Smooth muscle cell of the brain vasculature (primary cell): ENCODE data around the gene GPR151.

Experiments used
- DNase-seq: peaks from one replicate; pipeline ENCODE4 v3.0.0-alpha.2; 2012; ENCODE audit warnings: low read depth, low spot score

Gene GPR151

GRCh38 chr5:146520731-146521130 is 4.7 kb upstream of the GPR151 start:
- no peak for DNase-seq

- no peak for DNase-seq
These were observed 3.6 kb upstream of the GPR151 start for GRCh38 chr5:146519554-146519953.

DNA sequence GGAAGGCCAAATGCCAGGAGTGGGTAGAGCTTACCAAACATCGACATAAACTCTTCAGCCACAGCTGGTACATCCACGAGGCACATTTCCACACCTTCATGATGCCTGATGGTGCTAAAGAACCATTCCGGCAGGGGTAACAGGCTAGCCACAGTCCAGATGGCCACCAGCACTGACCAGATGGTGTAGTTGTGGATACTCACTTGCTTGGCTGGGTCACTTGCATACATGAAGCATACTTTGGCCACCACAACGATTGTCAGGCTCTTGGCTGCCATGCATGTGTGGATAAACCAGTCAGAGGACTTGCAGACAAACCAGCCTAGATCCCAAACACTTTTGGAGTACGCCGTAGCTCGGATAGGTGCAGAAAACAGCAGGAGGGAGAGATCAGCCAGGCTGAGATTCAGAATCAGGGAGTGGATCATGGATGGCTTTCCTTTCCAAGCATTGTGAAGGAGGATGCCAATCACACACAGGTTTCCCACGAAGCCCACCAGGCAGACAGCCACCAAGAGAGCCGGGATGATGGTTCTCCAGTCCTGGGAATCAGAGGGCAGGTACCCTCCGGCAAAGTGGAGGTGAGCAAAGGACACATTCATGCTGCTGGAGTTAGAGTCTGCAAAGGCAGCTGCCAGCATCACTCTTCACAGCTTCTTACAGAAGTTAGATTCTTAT is 378 bp downstream of the GPR151 start:
- no peak for DNase-seq

DNA sequence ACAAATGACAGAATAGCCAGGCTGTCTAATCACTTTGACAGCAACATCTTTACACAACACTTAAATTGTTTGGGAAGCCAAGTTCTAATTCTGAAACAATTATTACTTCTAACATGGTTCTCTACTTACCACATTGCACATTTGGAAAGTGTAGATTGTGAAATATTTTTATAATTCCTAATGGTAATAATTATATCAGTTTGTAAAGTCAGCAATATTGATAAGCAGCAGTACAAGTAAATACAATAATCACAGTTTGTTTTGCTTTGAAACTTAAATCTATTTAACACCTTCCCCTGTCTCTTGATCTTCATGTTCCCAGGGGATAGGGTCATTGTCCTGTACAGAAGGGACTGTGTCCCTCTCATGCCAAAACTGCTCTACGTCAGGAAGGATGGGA is 1.4 kb downstream of the GPR151 start:
- no peak for DNase-seq

GRCh38 chr5:146513462-146513861 is 2.5 kb downstream of the GPR151 start:
- no peak for DNase-seq

DNA sequence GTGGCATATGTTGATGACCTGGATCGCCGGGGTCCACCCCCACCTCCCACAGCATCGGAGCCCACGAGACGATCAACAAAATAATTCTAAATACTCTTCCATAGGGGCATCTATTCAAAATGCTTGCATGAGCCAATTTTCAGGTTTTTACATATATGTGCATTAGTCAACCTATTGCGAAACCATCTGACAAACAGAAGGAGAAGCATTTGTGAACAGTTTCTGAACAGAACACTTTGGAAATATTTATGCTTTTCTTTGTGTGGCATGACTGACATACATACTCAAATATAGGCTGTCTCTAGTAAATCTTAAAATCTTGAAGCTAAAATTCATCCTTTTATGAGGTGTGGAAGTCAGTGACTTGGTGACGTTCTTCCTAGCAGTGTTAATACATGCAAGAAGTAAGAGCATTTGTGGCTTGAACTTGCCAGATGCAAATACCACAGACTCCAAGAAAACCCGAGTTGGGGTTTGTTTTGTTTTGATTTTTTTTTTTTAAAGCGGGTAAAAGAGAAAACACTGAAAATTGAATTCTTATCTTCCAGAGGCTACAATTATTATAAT is 5.3 kb downstream of the GPR151 start:
- no peak for DNase-seq

DNA sequence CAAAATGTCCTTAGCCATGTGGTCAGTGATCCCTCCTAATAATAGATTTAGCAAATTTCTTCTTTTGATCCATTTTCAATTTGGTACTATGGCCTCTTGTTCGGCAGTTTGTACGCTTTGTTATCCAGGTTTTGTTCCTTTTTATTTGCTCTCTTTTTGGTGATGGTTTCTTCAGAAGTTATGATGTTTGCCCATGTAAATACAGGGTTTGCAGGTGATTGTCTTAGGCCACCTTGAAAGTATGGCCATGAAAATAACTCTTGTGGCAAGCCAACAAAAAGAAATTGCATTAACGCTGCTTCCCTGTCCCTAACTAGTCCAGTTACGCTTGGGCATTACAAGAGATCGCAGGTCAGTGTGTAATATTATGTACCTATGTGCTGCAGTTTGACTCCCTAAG is 8.6 kb downstream of the GPR151 start:
- no peak for DNase-seq

GRCh38 chr5:146499680-146500079 is 16.3 kb downstream of the GPR151 start:
- DNase-seq: no peak

DNA sequence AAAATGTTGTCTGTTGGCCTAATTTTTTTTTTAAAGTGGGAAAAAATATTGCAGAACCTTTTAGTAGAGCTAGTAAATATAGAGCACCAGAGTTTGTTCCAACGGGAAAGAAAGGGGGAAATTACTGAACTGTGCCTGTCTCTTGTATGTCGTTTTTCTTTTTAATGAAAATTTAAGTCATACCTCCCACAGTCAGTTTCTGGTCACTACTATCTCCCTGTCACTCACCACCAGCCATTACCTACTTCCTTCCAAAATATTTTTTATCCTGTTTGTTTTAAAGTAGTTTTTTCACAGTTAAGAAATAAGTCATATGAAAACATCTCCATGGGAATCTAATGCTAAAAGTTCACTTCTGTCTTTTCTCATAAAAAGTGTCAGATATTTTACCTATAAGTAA is 21.3 kb downstream of the GPR151 start:
- no peak for DNase-seq

GRCh38 chr5:146490089-146490843 is 25.7 kb downstream of the GPR151 start:
- DNase-seq: no peak

DNA sequence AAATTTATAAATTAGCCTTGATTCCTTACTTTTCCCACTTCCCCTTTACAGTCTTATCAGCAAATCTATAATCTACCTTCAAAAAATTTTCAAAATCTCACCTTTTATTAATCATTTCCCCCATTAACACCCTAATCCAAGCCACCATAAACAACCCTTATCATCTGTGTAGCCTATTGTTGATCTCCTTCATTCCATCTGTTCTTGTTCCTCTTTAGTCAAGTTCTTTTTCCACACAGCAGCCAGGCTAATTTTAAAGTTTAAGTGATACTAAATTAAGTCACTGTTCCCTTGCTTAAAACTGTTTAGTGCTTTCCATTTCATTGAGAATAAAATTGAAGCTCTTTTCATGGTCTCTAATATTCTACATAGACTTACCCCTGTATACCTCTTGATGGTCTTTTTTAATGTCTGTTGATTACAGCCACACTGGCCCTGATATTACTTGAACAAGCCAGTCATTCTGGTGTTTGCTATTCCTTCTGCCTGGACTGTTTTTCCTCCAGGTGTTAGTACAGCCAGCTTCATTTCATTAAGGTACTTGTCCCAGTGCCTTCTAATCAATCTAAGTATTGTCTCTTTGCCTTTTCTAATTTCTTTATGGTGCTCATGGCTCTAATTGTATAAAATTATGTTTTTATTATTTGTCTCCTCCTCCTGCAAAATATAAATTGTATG is 31.1 kb downstream of the GPR151 start:
- no peak for DNase-seq

DNA sequence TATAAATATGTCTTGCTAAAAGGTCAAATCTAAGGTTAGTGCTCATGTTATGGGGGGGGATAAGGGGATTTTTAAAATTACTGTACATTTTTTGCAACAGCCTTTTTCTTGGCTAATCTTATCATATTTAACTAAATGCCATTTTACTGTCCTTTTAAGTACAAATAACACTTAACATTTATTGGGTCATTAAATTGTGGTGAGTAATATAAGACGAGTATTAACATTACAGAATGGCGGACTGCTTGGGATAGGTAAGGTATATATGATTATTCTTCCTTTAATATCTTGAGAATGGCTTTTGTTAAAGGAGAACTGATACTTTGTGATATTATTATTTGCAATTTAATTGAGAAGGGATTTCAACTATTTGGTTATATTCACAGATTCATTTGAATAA is 33.2 kb downstream of the GPR151 start:
- DNase-seq: no peak

GRCh38 chr5:146475906-146476305 is 40.1 kb downstream of the GPR151 start:
- no peak for DNase-seq

- no peak for DNase-seq
These were observed 40.7 kb downstream of the GPR151 start for GRCh38 chr5:146475190-146475780.

DNA sequence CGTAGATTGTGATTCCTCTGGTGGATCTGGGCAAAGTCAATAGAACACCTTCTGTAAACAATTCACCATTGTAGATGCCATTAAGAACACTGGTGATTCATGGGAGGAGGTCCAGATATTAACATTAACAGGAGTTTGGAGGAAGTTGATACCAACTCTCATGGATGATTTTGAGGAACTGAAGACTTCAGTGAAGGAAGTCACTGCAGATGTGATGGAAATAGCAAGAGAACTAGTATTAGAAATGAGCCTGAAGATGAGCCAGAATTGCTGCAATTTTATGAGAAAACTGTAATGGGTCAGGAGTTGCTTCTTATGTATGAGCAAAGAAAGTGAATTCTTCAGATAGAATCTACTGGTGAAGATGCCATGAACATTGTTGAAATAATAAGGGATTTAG is 41.9 kb downstream of the GPR151 start:
- DNase-seq: no peak

DNA sequence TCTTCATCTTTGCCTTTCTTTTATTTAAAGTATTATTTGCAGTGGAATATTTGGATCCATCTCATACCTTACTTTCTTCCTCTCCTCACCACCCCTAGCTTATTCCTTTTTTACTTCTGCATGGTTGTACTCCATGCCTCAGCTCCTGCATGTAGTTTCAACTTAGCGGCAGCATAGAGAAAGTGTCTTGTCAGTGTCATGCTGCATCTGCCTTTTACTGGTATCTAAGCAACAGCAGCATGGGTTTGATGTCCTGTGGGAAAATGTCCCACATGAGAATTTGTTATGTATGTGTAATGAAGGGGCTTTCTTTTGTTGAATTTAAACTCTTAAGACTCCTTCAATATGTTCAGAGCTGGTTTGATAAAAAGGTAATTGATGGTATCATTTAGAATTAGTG is 48.2 kb downstream of the GPR151 start:
- no peak for DNase-seq

DNA sequence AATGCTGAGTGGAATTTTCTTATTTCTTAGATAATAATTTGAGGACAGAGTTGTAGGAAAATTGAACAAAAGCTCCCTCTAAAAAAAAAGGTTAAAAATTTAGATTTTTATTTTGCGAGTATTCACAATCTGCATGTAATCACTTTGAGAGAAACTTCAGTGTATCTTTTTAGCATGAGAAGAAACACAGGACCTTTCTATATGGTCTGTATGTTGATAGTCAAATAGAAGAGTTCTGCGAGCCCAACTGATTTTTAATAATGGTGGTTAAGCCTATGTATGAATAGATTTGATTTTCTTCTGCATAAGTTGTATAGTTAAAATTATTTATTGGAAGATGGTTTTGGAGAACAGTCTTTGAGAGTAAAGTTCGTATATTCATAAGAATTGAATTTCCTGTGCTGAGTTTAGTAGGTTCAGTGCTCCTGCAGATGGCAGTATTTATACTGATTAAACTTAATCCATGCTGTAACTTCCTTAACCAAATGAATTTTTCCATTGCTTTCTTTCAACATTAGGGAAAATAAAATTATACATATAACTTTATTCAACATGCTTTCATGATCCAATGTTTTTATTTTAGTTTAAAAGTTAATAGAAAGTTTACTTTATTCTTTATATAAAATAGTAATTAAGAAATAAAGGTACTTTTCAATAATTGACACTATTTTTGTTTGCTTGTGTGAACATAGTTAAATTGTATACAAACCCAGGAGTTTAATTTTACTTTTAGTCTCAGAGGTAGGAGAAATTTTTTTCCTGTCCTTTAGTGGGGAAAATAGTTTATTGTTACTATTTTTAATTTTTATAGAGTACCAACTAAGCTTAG is 49.3 kb downstream of the GPR151 start:
- DNase-seq: no peak

- DNase-seq: no peak
These were observed 52.5 kb downstream of the GPR151 start for GRCh38 chr5:146463446-146463845.
